Keratinocyte (primary cell): Measurements from ENCODE around the gene TMEM39B.

Experiments
- CTCF ChIP-seq, 3 experiments: IDR thresholded peaks in 1 of 3; conservative IDR thresholded peaks in 1 of 3; optimal IDR thresholded peaks in 1 of 3; 2 replicates in 2 of 3; 3 replicates in 1 of 3; pipeline versions ENCODE3 to v1.5.1; 2011; ENCODE audit warnings: low read length in 3 of 3, mild to moderate bottlenecking in 3 of 3, moderate library complexity in 2 of 3, control low read depth in 1 of 3, inconsistent platforms in 1 of 3; ENCODE audit not compliant: insufficient read depth in 2 of 3; ENCODE audit errors: extremely low read depth in 1 of 3
- EZH2 ChIP-seq: IDR thresholded peaks from one replicate; pipeline ENCODE4 v1.6.1; 2012; ENCODE audit warnings: inconsistent platforms, mild to moderate bottlenecking, low read length, moderate library complexity

- TF ChIP-seq CTCF (optimal IDR thresholded peaks at IDR 0.05 in 1 of 3, IDR thresholded peaks at IDR 0.05 in 1 of 3, conservative IDR thresholded peaks at IDR 0.05 in 1 of 3; ENCODE audit: extremely low read depth in 1 of 3, insufficient read depth in 2 of 3, low read length in 3 of 3), result no peak
- no peak for TF ChIP-seq EZH2
Observed at GRCh38 chr1:32125313-32125712, 52.6 kb downstream of the TMEM39B start.
